Embryonic facial prominence (tissue), 1 donor: ENCODE measurements around the gene LRRC74B.

Experiments used
- DNase-seq: peaks from one replicate; pipeline ENCODE4 v3.0.0-alpha.2; 2016; ENCODE audit errors: extremely low spot score

The LRRC74B gene

DNA sequence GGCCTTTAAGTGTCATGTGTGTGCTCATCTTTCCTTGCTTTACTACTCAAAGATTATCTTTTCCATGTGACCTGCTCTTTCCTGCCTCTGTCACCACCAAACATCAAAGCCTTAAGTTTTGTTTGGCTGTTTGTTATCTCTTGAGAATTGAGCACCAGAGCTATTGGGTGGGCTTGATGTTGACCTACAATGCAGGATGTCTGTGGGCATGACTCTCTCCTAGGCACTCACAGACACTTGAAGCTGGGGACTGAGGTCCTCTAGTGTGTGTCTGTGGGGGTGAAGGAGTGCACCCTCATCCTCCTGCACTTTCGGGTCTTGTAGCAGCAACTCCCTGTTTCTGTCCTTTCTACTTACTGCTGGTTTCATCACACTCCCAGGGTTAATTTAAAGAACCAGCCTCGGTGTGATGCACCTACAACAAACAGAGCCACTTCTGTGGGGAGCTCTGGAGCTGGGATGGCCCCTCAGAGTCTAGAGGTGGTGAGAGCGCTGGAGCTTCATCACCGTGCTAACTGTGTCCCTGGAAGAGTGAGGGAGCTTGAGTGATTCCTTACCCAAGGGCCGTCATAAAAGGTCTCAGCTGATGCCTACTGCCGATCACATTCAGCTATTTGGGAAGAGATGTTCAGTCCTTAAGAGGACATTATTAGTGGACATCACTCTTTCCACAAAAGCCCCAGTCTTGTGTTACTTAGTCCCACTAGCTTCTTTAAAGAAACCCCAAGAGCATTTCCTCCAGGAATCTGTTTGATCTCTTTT, 56.3 kb downstream of the LRRC74B start:
- no peak for DNase-seq

GRCh38 chr22:21102659-21103267, 57.0 kb downstream of the LRRC74B start:
- DNase-seq: peak; percentile 6

GRCh38 chr22:21103633-21104032, 57.9 kb downstream of the LRRC74B start:
- no peak for DNase-seq

DNA sequence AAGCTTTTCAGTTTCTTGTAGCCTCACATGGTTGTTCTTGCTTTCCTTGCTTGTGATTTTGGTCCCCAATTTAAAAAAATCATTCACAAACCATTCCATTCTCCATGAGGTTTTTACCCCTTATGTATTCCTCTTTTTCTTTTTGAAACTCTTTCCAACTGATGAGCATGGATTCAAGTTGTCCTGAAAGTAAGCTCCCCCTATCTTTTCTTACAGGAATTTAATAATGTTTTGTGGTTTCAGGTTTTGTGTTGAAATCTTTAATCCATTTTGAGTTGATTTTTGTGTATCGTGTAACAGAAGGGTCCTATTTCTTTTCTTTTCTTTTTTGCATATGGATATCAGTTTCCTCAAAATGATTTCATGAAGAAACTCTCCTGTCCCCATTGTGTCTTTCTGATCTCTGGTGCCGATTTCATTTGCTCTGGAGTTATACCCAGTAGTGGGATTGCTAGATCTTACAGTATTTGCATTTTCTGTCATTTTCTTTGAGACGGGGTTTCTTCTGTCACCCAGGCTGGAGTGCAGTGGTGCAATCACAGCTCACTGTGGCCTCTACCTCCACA, 58.5 kb downstream of the LRRC74B start:
- DNase-seq: no peak

DNA sequence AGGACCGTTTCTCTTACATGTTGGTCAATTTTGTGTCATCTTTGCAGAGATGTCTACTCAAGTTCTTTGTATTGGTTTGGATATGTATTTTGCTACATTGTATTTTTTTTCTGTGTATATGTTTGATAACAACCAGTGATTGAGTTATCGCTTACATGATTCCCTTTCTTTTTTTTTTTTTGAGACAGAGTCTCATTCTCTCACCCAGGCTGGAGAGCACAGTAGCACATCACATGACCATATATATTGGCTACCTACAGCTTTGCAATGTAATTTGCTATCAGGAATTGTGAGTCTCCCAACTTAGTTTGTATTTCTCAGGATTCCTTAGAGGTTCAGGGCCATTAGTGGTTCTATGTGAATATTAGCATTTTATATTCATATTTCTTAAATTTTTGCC, 59.5 kb downstream of the LRRC74B start:
- no peak for DNase-seq

- DNase-seq: no peak
Observed at GRCh38 chr22:21106000-21106399, 60.3 kb downstream of the LRRC74B start.

GRCh38 chr22:21108379-21109115, 62.8 kb downstream of the LRRC74B start:
- DNase-seq: no peak
